Astrocyte (in vitro differentiated cells and primary cell): ENCODE results near the gene NUP210. TPM values are rescaled to one million over a fixed set of nuclear protein-coding genes. Genes with fewer than 3 reads are reported as not detected.

Experiments used
- DNase-seq: peaks from one replicate; pipeline ENCODE4 v3.0.0-alpha.2; 2010; ENCODE audit warnings: low read depth
- FAIRE-seq: peaks from 2 replicates; lab custom pipeline; 2011; peaks lifted over from hg19 to GRCh38; lab: Jason Lieb, UNC
- H2AFZ ChIP-seq: 2 replicates; pipeline ENCODE4 v1.6.0; 2012; ENCODE audit warnings: low read depth, low read length, inconsistent platforms
- H3K27ac ChIP-seq: 2 replicates; pipeline ENCODE4 v1.5.1; 2011; ENCODE audit warnings: low read depth, low read length, inconsistent platforms
- H3K27me3 ChIP-seq: 2 replicates; pipeline ENCODE4 v1.6.0; 2011; ENCODE audit warnings: low read length, inconsistent platforms; ENCODE audit not compliant: insufficient read depth
- H3K36me3 ChIP-seq: 2 replicates; pipeline ENCODE4 v1.5.1; 2011; ENCODE audit warnings: low read length, inconsistent platforms; ENCODE audit not compliant: insufficient read depth
- H3K4me1 ChIP-seq: 2 replicates; pipeline ENCODE4 v1.5.1; 2011; ENCODE audit warnings: low read length, inconsistent platforms; ENCODE audit not compliant: insufficient read depth
- H3K4me2 ChIP-seq: 2 replicates; pipeline ENCODE4 v1.6.0; 2012; ENCODE audit warnings: low read length, inconsistent platforms
- H3K4me3 ChIP-seq: 2 replicates; pipeline ENCODE4 v1.5.1; 2011; ENCODE audit warnings: low read depth, mild to moderate bottlenecking, low read length, inconsistent platforms; ENCODE audit not compliant: insufficient read depth
- H3K79me2 ChIP-seq: 2 replicates; pipeline ENCODE4 v1.6.0; 2012; ENCODE audit warnings: mild to moderate bottlenecking, low read length, inconsistent platforms; ENCODE audit not compliant: insufficient read depth
- H3K9ac ChIP-seq: 2 replicates; pipeline ENCODE4 v1.6.0; 2012; ENCODE audit warnings: mild to moderate bottlenecking, low read length, inconsistent platforms
- H3K9me3 ChIP-seq: 2 replicates; pipeline ENCODE4 v1.5.1; 2012; ENCODE audit warnings: low read depth, mild to moderate bottlenecking, low read length, inconsistent platforms; ENCODE audit not compliant: insufficient read depth
- H4K20me1 ChIP-seq: 2 replicates; pipeline ENCODE4 v1.6.0; 2012; ENCODE audit warnings: low read length, inconsistent platforms; ENCODE audit not compliant: insufficient read depth
- H3K27ac Mint-ChIP-seq: one replicate; pipeline ENCODE4 v1.8.0; 2021; ENCODE audit warnings: mild to moderate bottlenecking, mixed read lengths; ENCODE audit not compliant: unreplicated experiment
- H3K27me3 Mint-ChIP-seq: one replicate; pipeline ENCODE4 v1.8.0; 2021; ENCODE audit warnings: low read depth, mixed read lengths; ENCODE audit not compliant: unreplicated experiment
- H3K36me3 Mint-ChIP-seq: one replicate; pipeline ENCODE4 v1.8.0; 2021; ENCODE audit warnings: low read depth, mixed read lengths; ENCODE audit not compliant: unreplicated experiment
- H3K4me1 Mint-ChIP-seq: one replicate; pipeline ENCODE4 v1.8.0; 2021; ENCODE audit warnings: low read depth, mixed read lengths; ENCODE audit not compliant: unreplicated experiment
- H3K4me3 Mint-ChIP-seq: one replicate; pipeline ENCODE4 v1.8.0; 2021; ENCODE audit warnings: mild to moderate bottlenecking, moderate library complexity, mixed read lengths; ENCODE audit not compliant: unreplicated experiment
- H3K9me3 Mint-ChIP-seq: one replicate; pipeline ENCODE4 v1.8.0; 2021; ENCODE audit warnings: mild to moderate bottlenecking, mixed read lengths; ENCODE audit not compliant: unreplicated experiment
- EZH2 ChIP-seq: IDR thresholded peaks from 2 replicates; pipeline ENCODE4 v1.6.1; 2012; ENCODE audit warnings: mild to moderate bottlenecking, low read length, inconsistent platforms; ENCODE audit not compliant: insufficient read depth
- total RNA-seq: library from RNA; stranded (reverse); gene quantifications from 2 replicates; pipeline ENCODE4 v1.2.1, GENCODE V29; 2021
- TF ChIP-seq, protein P1 (sequence below): IDR thresholded peaks from 2 replicates; pipeline ENCODE4 v1.5.1; 2011; ENCODE audit warnings: low read depth, mild to moderate bottlenecking, inconsistent platforms, low read length, moderate library complexity; ENCODE audit not compliant: insufficient read depth

The NUP210 gene
- total RNA-seq, 1 donor from 2014 or later = 1.2 TPM

- FAIRE-seq (no peak), DNase-seq (no peak)
Measured at GRCh38 chr3:13266651-13267362, 153.3 kb downstream of the NUP210 start.

More at GRCh38 chr3:13266651-13267362, 153.3 kb downstream of the NUP210 start:
- Mint-ChIP-seq H3K36me3 (peaks cover 7% of the 10 kb centered on the region), H3K9me3 (peaks cover 12% of the 10 kb centered on the region), H3K4me3 (no peak overlapping the region), H3K4me1 (peaks cover 10% of the 10 kb centered on the region), H3K27me3 (peaks cover 4% of the 10 kb centered on the region), H3K27ac (no peak overlapping the region)
- no peak overlapping the region for H2AFZ ChIP-seq
- H3K4me1 ChIP-seq = no peaks in the 10 kb centered on the region
- no peak overlapping the region for H3K27ac ChIP-seq
- no peaks in the 10 kb centered on the region for H4K20me1 ChIP-seq
- H3K27me3 ChIP-seq = peaks cover 2% of the 10 kb centered on the region
- no peaks in the 10 kb centered on the region for H3K79me2 ChIP-seq
- H3K9me3 ChIP-seq = no peaks in the 10 kb centered on the region
- no peak for TF ChIP-seq EZH2
- TF ChIP-seq, protein P1, sequence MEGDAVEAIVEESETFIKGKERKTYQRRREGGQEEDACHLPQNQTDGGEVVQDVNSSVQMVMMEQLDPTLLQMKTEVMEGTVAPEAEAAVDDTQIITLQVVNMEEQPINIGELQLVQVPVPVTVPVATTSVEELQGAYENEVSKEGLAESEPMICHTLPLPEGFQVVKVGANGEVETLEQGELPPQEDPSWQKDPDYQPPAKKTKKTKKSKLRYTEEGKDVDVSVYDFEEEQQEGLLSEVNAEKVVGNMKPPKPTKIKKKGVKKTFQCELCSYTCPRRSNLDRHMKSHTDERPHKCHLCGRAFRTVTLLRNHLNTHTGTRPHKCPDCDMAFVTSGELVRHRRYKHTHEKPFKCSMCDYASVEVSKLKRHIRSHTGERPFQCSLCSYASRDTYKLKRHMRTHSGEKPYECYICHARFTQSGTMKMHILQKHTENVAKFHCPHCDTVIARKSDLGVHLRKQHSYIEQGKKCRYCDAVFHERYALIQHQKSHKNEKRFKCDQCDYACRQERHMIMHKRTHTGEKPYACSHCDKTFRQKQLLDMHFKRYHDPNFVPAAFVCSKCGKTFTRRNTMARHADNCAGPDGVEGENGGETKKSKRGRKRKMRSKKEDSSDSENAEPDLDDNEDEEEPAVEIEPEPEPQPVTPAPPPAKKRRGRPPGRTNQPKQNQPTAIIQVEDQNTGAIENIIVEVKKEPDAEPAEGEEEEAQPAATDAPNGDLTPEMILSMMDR = no peak
- H3K4me3 ChIP-seq = no peak overlapping the region
- no peaks in the 10 kb centered on the region for H3K36me3 ChIP-seq
- H3K9ac ChIP-seq = no peak overlapping the region
- H3K4me2 ChIP-seq = no peak overlapping the region

Other genes with a start within 250 kb of the NUP210 start
- gene HDAC11, start 60.0 kb upstream of the NUP210 start, total RNA-seq = 8.6 and 9.5 TPM in 2 replicates
- gene FBLN2, start 128.8 kb upstream of the NUP210 start, total RNA-seq = 36.6 and 57.3 TPM in 2 replicates